Left lung (tissue), 10 donors: ENCODE data around the gene ZNF814. TPM values are rescaled to one million over a fixed set of nuclear protein-coding genes. Genes with fewer than 3 reads are reported as not detected.

Experiments
- ATAC-seq: fragments of 200-7000 bp; cut with Tn5 transposase; one replicate; pipeline ENCODE4 v1.9.1; 2020; ENCODE audit warnings: moderate library complexity
- DNase-seq, 4 donors: peaks; one replicate each; pipeline ENCODE4 v3.0.0-alpha.2; 2013 to 2020
- H3K27ac ChIP-seq, 2 donors: fragments of 200-600 bp; sonication (generic) in 1 of 2; one replicate each; pipeline versions ENCODE4 v1.5.0 to v1.8.0; 2020 to 2021
- H3K27me3 ChIP-seq, 2 donors: fragments of 200-600 bp; sonication (generic) in 1 of 2; one replicate each; pipeline versions ENCODE4 v1.5.0 to v1.8.0; 2020 to 2021
- H3K36me3 ChIP-seq, 2 donors: fragments of 200-600 bp; sonication (generic) in 1 of 2; one replicate each; pipeline versions ENCODE4 v1.5.0 to v1.8.0; 2020 to 2021
- H3K4me1 ChIP-seq, 2 donors: fragments of 200-600 bp; one replicate each; pipeline ENCODE4 v1.8.0; 2021
- H3K4me3 ChIP-seq, 2 donors: fragments of 200-600 bp; sonication (generic) in 1 of 2; one replicate each; pipeline versions ENCODE4 v1.5.0 to v1.8.0; 2020 to 2021; ENCODE audit warnings: mild to moderate bottlenecking in 1 of 2
- H3K9me3 ChIP-seq, 2 donors: fragments of 200-600 bp; sonication (generic) in 1 of 2; one replicate each; pipeline versions ENCODE4 v1.5.0 to v1.8.0; 2020 to 2021
- intact Hi-C, 2 donors: fragments of 100-400 bp; cut with DNase I; formaldehyde crosslinking; loops; one replicate each; pipeline versions ENCODE4 v1.11.2 to v1.14.2; 2022
- polyA plus RNA-seq, 6 donors: library from polyadenylated mRNA; unstranded; fragments of 120-200 nt; gene quantifications; one replicate each; pipeline ENCODE4 v1.2.1, GENCODE V29; 2013; ENCODE audit not compliant: insufficient read length in 6 of 6
- total RNA-seq, 2 donors: library from RNA; stranded (reverse); fragmentation: NEBNext Ultra II Directional; extraction: Animal tissue kit (Norgen Biotek cat#: 25700); gene quantifications; one replicate each; pipeline ENCODE4 v1.2.1, GENCODE V29; 2021
- TF ChIP-seq, protein P1 (sequence below), 2 donors: fragments of 200-600 bp; sonication (generic) in 1 of 2; IDR thresholded peaks; one replicate each; pipeline versions ENCODE4 v1.5.0 to v1.8.0; 2021; ENCODE audit warnings: antibody characterized with exemption in 2 of 2
- donor health status: DM: no; HTN: yes; CAD: no.
- donor health status: DM: no; HTN: no; CAD: no.

ZNF814 gene
- total and polyA plus RNA-seq, 8 donors, result 10.7 to 71.2 (median 62.3) TPM

DNA sequence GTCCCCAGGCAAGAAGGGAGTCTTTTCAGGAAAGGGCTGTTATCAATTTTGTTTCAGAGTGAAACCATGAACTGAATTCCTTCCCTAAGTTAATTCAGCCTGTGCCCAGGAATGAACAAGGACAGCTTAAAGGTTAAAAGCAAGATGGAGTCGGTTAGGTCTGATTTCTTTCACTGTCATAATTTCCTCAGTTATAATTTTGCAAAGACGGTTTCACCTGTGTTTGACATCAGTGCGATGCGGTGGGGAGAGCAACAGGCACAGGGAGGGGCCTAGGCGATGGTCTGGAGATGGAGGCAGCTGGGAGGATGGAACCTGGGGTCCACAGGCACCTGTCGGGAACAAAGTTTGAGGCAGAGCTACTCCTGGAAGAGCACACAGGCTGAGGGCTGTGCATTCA lies 68.2 kb downstream of the ZNF814 start:
- ATAC-seq, result no peak
- Histone ChIP-seq H3K9me3 (no peaks in the 10 kb centered on the region), H3K4me1 (peaks cover 10 to 15% of the 10 kb centered on the region in 2 donors), H3K27me3 (no peaks in the 10 kb centered on the region), H3K36me3 (peaks cover 0 to 10% of the 10 kb centered on the region in 2 donors), H3K4me3 (peak overlapping the region; percentile 74 to 97), H3K27ac (no peak overlapping the region)
- intact Hi-C loops, result no loop called here
- TF ChIP-seq, protein P1, sequence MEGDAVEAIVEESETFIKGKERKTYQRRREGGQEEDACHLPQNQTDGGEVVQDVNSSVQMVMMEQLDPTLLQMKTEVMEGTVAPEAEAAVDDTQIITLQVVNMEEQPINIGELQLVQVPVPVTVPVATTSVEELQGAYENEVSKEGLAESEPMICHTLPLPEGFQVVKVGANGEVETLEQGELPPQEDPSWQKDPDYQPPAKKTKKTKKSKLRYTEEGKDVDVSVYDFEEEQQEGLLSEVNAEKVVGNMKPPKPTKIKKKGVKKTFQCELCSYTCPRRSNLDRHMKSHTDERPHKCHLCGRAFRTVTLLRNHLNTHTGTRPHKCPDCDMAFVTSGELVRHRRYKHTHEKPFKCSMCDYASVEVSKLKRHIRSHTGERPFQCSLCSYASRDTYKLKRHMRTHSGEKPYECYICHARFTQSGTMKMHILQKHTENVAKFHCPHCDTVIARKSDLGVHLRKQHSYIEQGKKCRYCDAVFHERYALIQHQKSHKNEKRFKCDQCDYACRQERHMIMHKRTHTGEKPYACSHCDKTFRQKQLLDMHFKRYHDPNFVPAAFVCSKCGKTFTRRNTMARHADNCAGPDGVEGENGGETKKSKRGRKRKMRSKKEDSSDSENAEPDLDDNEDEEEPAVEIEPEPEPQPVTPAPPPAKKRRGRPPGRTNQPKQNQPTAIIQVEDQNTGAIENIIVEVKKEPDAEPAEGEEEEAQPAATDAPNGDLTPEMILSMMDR (IDR thresholded peaks at IDR 0.05), result no peak
- no peak for DNase-seq

- peaks cover 14 to 20% of the 10 kb centered on the region in 2 donors for H3K4me1 ChIP-seq
- ATAC-seq (peak; percentile 90), DNase-seq (peak; percentile 82 to 93 (median 89))
- H3K36me3 ChIP-seq, result peaks cover 0 to 6% of the 10 kb centered on the region in 2 donors
- H3K27ac ChIP-seq, result peak overlapping the region; percentile 79 to 81
- no peaks in the 10 kb centered on the region for H3K9me3 ChIP-seq
- TF ChIP-seq, protein P1 (IDR thresholded peaks at IDR 0.05), result no peak
- no peaks in the 10 kb centered on the region for H3K27me3 ChIP-seq
- peak overlapping the region; percentile 74 to 97 for H3K4me3 ChIP-seq
- intact Hi-C loops, result no loop called here
Observed at GRCh38 chr19:57819475-57820148, 69.2 kb downstream of the ZNF814 start.

GRCh38 chr19:57818378-57818777 lies 70.5 kb downstream of the ZNF814 start:
- ATAC-seq, result no peak
- intact Hi-C loops, result no loop called here

GRCh38 chr19:57817976-57818375 lies 70.9 kb downstream of the ZNF814 start:
- Histone ChIP-seq H3K9me3 (no peaks in the 10 kb centered on the region), H3K36me3 (peaks cover 0 to 6% of the 10 kb centered on the region in 2 donors), H3K4me1 (peaks cover 24 to 32% of the 10 kb centered on the region in 2 donors), H3K27me3 (no peaks in the 10 kb centered on the region), H3K27ac (no peak overlapping the region), H3K4me3 (no peak overlapping the region)
- DNase-seq (no peak), ATAC-seq (no peak)
- intact Hi-C loops, result no loop called here
- TF ChIP-seq, protein P1 (IDR thresholded peaks at IDR 0.05), result no peak

More at GRCh38 chr19:57818378-57818777, 70.5 kb downstream of the ZNF814 start:
- TF ChIP-seq, protein P1 (IDR thresholded peaks at IDR 0.05), result no peak
- Histone ChIP-seq H3K36me3 (peaks cover 0 to 6% of the 10 kb centered on the region in 2 donors), H3K4me3 (no peak overlapping the region), H3K27ac (no peak overlapping the region), H3K4me1 (peaks cover 22 to 30% of the 10 kb centered on the region in 2 donors), H3K27me3 (no peaks in the 10 kb centered on the region), H3K9me3 (no peaks in the 10 kb centered on the region)
- no peak for DNase-seq

- peaks cover 0 to 3% of the 10 kb centered on the region in 2 donors for H3K36me3 ChIP-seq
- no peak overlapping the region for H3K27ac ChIP-seq
- no peaks in the 10 kb centered on the region for H3K27me3 ChIP-seq
- TF ChIP-seq, protein P1 (IDR thresholded peaks at IDR 0.05), result no peak
- no peaks in the 10 kb centered on the region for H3K9me3 ChIP-seq
- H3K4me1 ChIP-seq, result peaks cover 36 to 46% of the 10 kb centered on the region in 2 donors
- no peak for DNase-seq
- no peak for ATAC-seq
- intact Hi-C loops, result no loop called here
- no peak overlapping the region for H3K4me3 ChIP-seq
Observed at GRCh38 chr19:57816652-57817051, 72.2 kb downstream of the ZNF814 start.
